Activated naive CD8-positive, alpha-beta T cell treated with anti-CD3 and anti-CD28 coated beads, Interleukin-2, amount 50 U/mL, for 16 hours (primary cell): ENCODE results near the gene ROBO1.

ENCODE experiments used
- DNase-seq: peaks from one replicate; pipeline ENCODE4 v3.0.0-alpha.2; 2020; ENCODE audit warnings: low read depth, low spot score

ROBO1 gene

GRCh38 chr3:79081335-79081734, 686.5 kb downstream of the ROBO1 start:
- no peak for DNase-seq

- no peak for DNase-seq
Observed at GRCh38 chr3:79074558-79074957, 693.2 kb downstream of the ROBO1 start.

GRCh38 chr3:79067734-79068133, 700.1 kb downstream of the ROBO1 start:
- no peak for DNase-seq

- no peak for DNase-seq
Observed at GRCh38 chr3:79066481-79066880, 701.3 kb downstream of the ROBO1 start.

- no peak for DNase-seq
Observed at GRCh38 chr3:79063624-79064023, 704.2 kb downstream of the ROBO1 start.

- DNase-seq, result no peak
Observed at GRCh38 chr3:79057756-79058155, 710.0 kb downstream of the ROBO1 start.

GRCh38 chr3:79056498-79056897, 711.3 kb downstream of the ROBO1 start:
- no peak for DNase-seq

- no peak for DNase-seq
Observed at GRCh38 chr3:79052054-79052681, 715.6 kb downstream of the ROBO1 start.

GRCh38 chr3:79047581-79047980, 720.2 kb downstream of the ROBO1 start:
- DNase-seq, result no peak

- no peak for DNase-seq
Observed at GRCh38 chr3:79041621-79042020, 726.2 kb downstream of the ROBO1 start.

GRCh38 chr3:79040701-79041100, 727.1 kb downstream of the ROBO1 start:
- DNase-seq, result no peak

GRCh38 chr3:79040091-79040490, 727.7 kb downstream of the ROBO1 start:
- no peak for DNase-seq

- no peak for DNase-seq
Observed at GRCh38 chr3:79039192-79039591, 728.6 kb downstream of the ROBO1 start.

GRCh38 chr3:79038636-79039035, 729.2 kb downstream of the ROBO1 start:
- DNase-seq, result no peak

GRCh38 chr3:79038057-79038456, 729.7 kb downstream of the ROBO1 start:
- no peak for DNase-seq

GRCh38 chr3:79032686-79033318, 735.0 kb downstream of the ROBO1 start:
- DNase-seq, result no peak

GRCh38 chr3:79030157-79030556, 737.6 kb downstream of the ROBO1 start:
- DNase-seq, result no peak

GRCh38 chr3:79028916-79029315, 738.9 kb downstream of the ROBO1 start:
- no peak for DNase-seq

- no peak for DNase-seq
Observed at GRCh38 chr3:79027593-79027992, 740.2 kb downstream of the ROBO1 start.

GRCh38 chr3:79019924-79020173, 747.9 kb downstream of the ROBO1 start:
- DNase-seq, result no peak

- no peak for DNase-seq
Observed at GRCh38 chr3:79019137-79019923, 748.5 kb downstream of the ROBO1 start.

- no peak for DNase-seq
Observed at GRCh38 chr3:79018671-79019136, 749.1 kb downstream of the ROBO1 start.

- no peak for DNase-seq
Observed at GRCh38 chr3:79018265-79018664, 749.5 kb downstream of the ROBO1 start.
